Duodenal mucosa (tissue), 2 donors: Measurements from ENCODE around the gene DELE1.

Experiments used
- H3K27ac ChIP-seq: one replicate; pipeline ENCODE4 v1.7.0; 2013; ENCODE audit warnings: low read depth, low read length
- H3K27me3 ChIP-seq, 2 donors: one replicate each; pipeline ENCODE4 v1.7.0; 2013; ENCODE audit warnings: low read length in 2 of 2, control low read depth in 1 of 2; ENCODE audit not compliant: insufficient read depth in 2 of 2, control insufficient read depth in 1 of 2
- H3K36me3 ChIP-seq, 2 donors: one replicate each; pipeline ENCODE4 v1.7.0; 2013; ENCODE audit warnings: low read length in 2 of 2, control low read depth in 1 of 2; ENCODE audit not compliant: insufficient read depth in 2 of 2, control insufficient read depth in 1 of 2
- H3K4me1 ChIP-seq, 2 donors: one replicate each; pipeline ENCODE4 v1.7.0; 2013; ENCODE audit warnings: low read length in 2 of 2, control low read depth in 1 of 2; ENCODE audit not compliant: insufficient read depth in 2 of 2, control insufficient read depth in 1 of 2
- H3K4me3 ChIP-seq, 2 donors: one replicate each; pipeline ENCODE4 v1.7.0; 2013; ENCODE audit warnings: low read length in 2 of 2, low read depth in 1 of 2
- H3K9ac ChIP-seq, 2 donors: one replicate each; pipeline ENCODE4 v1.7.0; 2013; ENCODE audit warnings: low read length in 2 of 2, low read depth in 1 of 2
- H3K9me3 ChIP-seq, 2 donors: one replicate each; pipeline ENCODE4 v1.7.0; 2013; ENCODE audit warnings: low read length in 2 of 2, control low read depth in 1 of 2; ENCODE audit not compliant: control insufficient read depth in 1 of 2

The DELE1 gene

GRCh38 chr5:141923448-141924313 lies at the start of gene DELE1:
DELE1 (plus strand) TSS chr5:141923871; CDS start chr5:141923942, 71 bp downstream.
- Histone ChIP-seq H3K9ac (peak within 1 kb of the TSS; percentile 90 to 99), H3K9me3 (no peaks in the 10 kb centered on the region), H3K4me3 (peak within 1 kb of the TSS; percentile 85 to 90), H3K36me3 (peaks cover 28 to 35% of the 10 kb centered on the region in 2 donors), H3K27ac (peak within 1 kb of the TSS; percentile 99), H3K27me3 (no peaks in the 10 kb centered on the region), H3K4me1 (peaks cover 6 to 20% of the 10 kb centered on the region in 2 donors)

- H3K27ac ChIP-seq = peak overlapping the region; percentile 79
- H3K4me1 ChIP-seq = peaks cover 46 to 65% of the 10 kb centered on the region in 2 donors
- no peaks in the 10 kb centered on the region for H3K9me3 ChIP-seq
- H3K4me3 ChIP-seq = peak overlapping the region in 1 of 2 donors; percentile 82
- H3K9ac ChIP-seq = peak overlapping the region; percentile 39 to 90
- H3K27me3 ChIP-seq = peaks cover 9 to 14% of the 10 kb centered on the region in 2 donors
- peaks cover under 1 to 4% of the 10 kb centered on the region in 2 donors for H3K36me3 ChIP-seq
These were observed 49.8 kb upstream of the DELE1 start for GRCh38 chr5:141873933-141874261.

- Histone ChIP-seq H3K9ac (peak overlapping the region; percentile 79 to 90), H3K9me3 (no peaks in the 10 kb centered on the region), H3K4me3 (peak overlapping the region; percentile 82), H3K4me1 (peaks cover 46 to 62% of the 10 kb centered on the region in 2 donors), H3K36me3 (no peaks in the 10 kb centered on the region), H3K27ac (peak overlapping the region; percentile 79), H3K27me3 (peaks cover 9 to 14% of the 10 kb centered on the region in 2 donors)
These were observed 49.3 kb upstream of the DELE1 start for GRCh38 chr5:141874262-141874964.

- Histone ChIP-seq H3K9ac (peak overlapping the region; percentile 79 to 90), H3K36me3 (no peaks in the 10 kb centered on the region), H3K27me3 (peaks cover 9 to 14% of the 10 kb centered on the region in 2 donors), H3K9me3 (no peaks in the 10 kb centered on the region), H3K27ac (peak overlapping the region; percentile 79), H3K4me3 (peak overlapping the region; percentile 82), H3K4me1 (peaks cover 45 to 56% of the 10 kb centered on the region in 2 donors)
These were observed 48.5 kb upstream of the DELE1 start for GRCh38 chr5:141875022-141875740.

- Histone ChIP-seq H3K9ac (peak overlapping the region; percentile 90 to 91), H3K27me3 (peaks cover 9 to 14% of the 10 kb centered on the region in 2 donors), H3K36me3 (no peaks in the 10 kb centered on the region), H3K4me1 (peaks cover 37 to 53% of the 10 kb centered on the region in 2 donors), H3K27ac (peak overlapping the region; percentile 79), H3K9me3 (no peaks in the 10 kb centered on the region), H3K4me3 (peak overlapping the region; percentile 82)
These were observed 47.7 kb upstream of the DELE1 start for GRCh38 chr5:141875795-141876627.

- Histone ChIP-seq H3K9me3 (no peaks in the 10 kb centered on the region), H3K27ac (peak overlapping the region; percentile 79), H3K4me3 (peak overlapping the region; percentile 82), H3K9ac (peak overlapping the region; percentile 90 to 91), H3K4me1 (peaks cover 29 to 45% of the 10 kb centered on the region in 2 donors), H3K27me3 (peaks cover 14 to 15% of the 10 kb centered on the region in 2 donors), H3K36me3 (no peaks in the 10 kb centered on the region)
These were observed 46.9 kb upstream of the DELE1 start for GRCh38 chr5:141876628-141877355.

- peak overlapping the region; percentile 82 for H3K4me3 ChIP-seq
- H3K27me3 ChIP-seq = peaks cover 14 to 22% of the 10 kb centered on the region in 2 donors
- H3K4me1 ChIP-seq = peaks cover 22 to 39% of the 10 kb centered on the region in 2 donors
- H3K9me3 ChIP-seq = no peaks in the 10 kb centered on the region
- no peaks in the 10 kb centered on the region for H3K36me3 ChIP-seq
- H3K9ac ChIP-seq = peak overlapping the region; percentile 90 to 91
- peak overlapping the region; percentile 79 for H3K27ac ChIP-seq
These were observed 46.1 kb upstream of the DELE1 start for GRCh38 chr5:141877356-141878185.

GRCh38 chr5:141878186-141878710 lies 45.4 kb upstream of the DELE1 start, which contains the start of gene PCDH1:
PCDH1 (minus strand) TSS chr5:141878410; CDS start chr5:141878262, 148 bp downstream.
- no peaks in the 10 kb centered on the region for H3K36me3 ChIP-seq
- H3K4me1 ChIP-seq = peaks cover 21 to 34% of the 10 kb centered on the region in 2 donors
- H3K27me3 ChIP-seq = peaks cover 16 to 27% of the 10 kb centered on the region in 2 donors
- peak within 1 kb of the TSS; percentile 86 for H3K27ac ChIP-seq
- H3K9me3 ChIP-seq = no peaks in the 10 kb centered on the region
- H3K4me3 ChIP-seq = peak within 1 kb of the TSS; percentile 82
- peak within 1 kb of the TSS; percentile 90 to 91 for H3K9ac ChIP-seq
